Measurements from ENCODE around the gene GNL2. TPM values are rescaled to one million over a fixed set of nuclear protein-coding genes. Genes with fewer than 3 reads are reported as not detected.

The GNL2 gene
- total RNA-seq, 4 donors from 2014 or later, result 15.9 to 1,081 (median 52.9) TPM

- no peak for DNase-seq
- intact Hi-C loops (cut with DNase I; ENCODE audit: low total_unique reads), result no loop called here
- no peak for TF ChIP-seq CTCF (IDR thresholded peaks at IDR 0.05)
- TF ChIP-seq POLR2A (IDR thresholded peaks at IDR 0.05), result no peak
These were observed 38.3 kb downstream of the GNL2 start for GRCh38 chr1:37557402-37557801.

GRCh38 chr1:37556712-37557196 lies 39.0 kb downstream of the GNL2 start, which contains the start of gene DNALI1:
Gene DNALI1 (plus strand): TSS chr1:37556940. CDS start chr1:37556995, 55 bp downstream.
- TF ChIP-seq POLR2A (IDR thresholded peaks at IDR 0.05) (peak in 1 of 2 donors; percentile 38), CTCF (IDR thresholded peaks at IDR 0.05) (no peak)
- Histone ChIP-seq H3K36me3 (no peaks in the 10 kb centered on the region), H3K4me3 (peak within 1 kb of the TSS; percentile 34 to 36), H3K4me1 (peaks cover 4 to 8% of the 10 kb centered on the region in 2 donors), H3K9me3 (no peaks in the 10 kb centered on the region), H3K27me3 (no peaks in the 10 kb centered on the region), H3K27ac (peak within 1 kb of the TSS; percentile 50 to 79)
- intact Hi-C loops (cut with DNase I; ENCODE audit: low total_unique reads), result no loop called here
- peak; percentile 89 to 92 for DNase-seq

More at GRCh38 chr1:37557402-37557801, 38.3 kb downstream of the GNL2 start:
- no peaks in the 10 kb centered on the region for H3K27me3 ChIP-seq
- no peaks in the 10 kb centered on the region for H3K9me3 ChIP-seq
- H3K4me3 ChIP-seq, result peak overlapping the region; percentile 34 to 36
- H3K36me3 ChIP-seq, result no peaks in the 10 kb centered on the region
- H3K27ac ChIP-seq, result peak overlapping the region in 1 of 2 donors; percentile 79
- H3K4me1 ChIP-seq, result peaks cover 3 to 8% of the 10 kb centered on the region in 2 donors

GRCh38 chr1:37553927-37554808 lies 41.6 kb downstream of the GNL2 start, which contains the start of gene SNIP1:
Gene SNIP1 (minus strand): TSS chr1:37554293. CDS start chr1:37554229, 64 bp downstream.
- intact Hi-C loops (cut with DNase I; ENCODE audit: low total_unique reads), result no loop called here
- no peaks in the 10 kb centered on the region for H3K36me3 ChIP-seq
- peaks cover 4 to 8% of the 10 kb centered on the region in 2 donors for H3K4me1 ChIP-seq
- peak within 1 kb of the TSS; percentile 85 to 91 for H3K4me3 ChIP-seq
- H3K27ac ChIP-seq, result peak within 1 kb of the TSS; percentile 66 to 85
- no peaks in the 10 kb centered on the region for H3K27me3 ChIP-seq
- H3K9me3 ChIP-seq, result no peaks in the 10 kb centered on the region
- DNase-seq, result peak; percentile 92 to 94
- TF ChIP-seq POLR2A (IDR thresholded peaks at IDR 0.05), result peak in 1 of 2 donors; percentile 71
- TF ChIP-seq CTCF (IDR thresholded peaks at IDR 0.05), result peak in 1 of 4 experiments; percentile 43

GRCh38 chr1:37553598-37553926 lies 42.2 kb downstream of the GNL2 start:
- intact Hi-C loops (cut with DNase I; ENCODE audit: low total_unique reads), result no loop called here
- TF ChIP-seq POLR2A (IDR thresholded peaks at IDR 0.05) (no peak), CTCF (IDR thresholded peaks at IDR 0.05) (no peak)
- peaks cover 4 to 8% of the 10 kb centered on the region in 2 donors for H3K4me1 ChIP-seq
- H3K4me3 ChIP-seq, result peak overlapping the region; percentile 85 to 91
- H3K27me3 ChIP-seq, result no peaks in the 10 kb centered on the region
- H3K9me3 ChIP-seq, result no peaks in the 10 kb centered on the region
- no peak for DNase-seq
- no peaks in the 10 kb centered on the region for H3K36me3 ChIP-seq
- H3K27ac ChIP-seq, result peak overlapping the region; percentile 66 to 85

GRCh38 chr1:37549341-37549740 lies 46.4 kb downstream of the GNL2 start:
- no peak for DNase-seq
- Histone ChIP-seq H3K36me3 (no peaks in the 10 kb centered on the region), H3K27ac (no peak overlapping the region), H3K27me3 (no peaks in the 10 kb centered on the region), H3K4me3 (no peak overlapping the region), H3K9me3 (no peaks in the 10 kb centered on the region), H3K4me1 (peaks cover 4 to 8% of the 10 kb centered on the region in 2 donors)
- no peak for TF ChIP-seq CTCF (IDR thresholded peaks at IDR 0.05)
- TF ChIP-seq POLR2A (IDR thresholded peaks at IDR 0.05), result no peak
- intact Hi-C loops (cut with DNase I; ENCODE audit: low total_unique reads), result no loop called here
